Urinary bladder (tissue), 4 donors: ENCODE results near the gene CAMK2B. TPM values are rescaled to one million over a fixed set of nuclear protein-coding genes. Genes with fewer than 3 reads are reported as not detected.

Experiments
- DNase-seq: peaks from one replicate; pipeline ENCODE4 v3.0.0-alpha.2; 2015; ENCODE audit errors: extremely low spot score
- H3K27ac ChIP-seq: one replicate; pipeline ENCODE4 v1.5.1; 2013; ENCODE audit warnings: low read depth, mild to moderate bottlenecking, moderate library complexity
- H3K36me3 ChIP-seq: one replicate; pipeline ENCODE4 v1.6.1; 2013; ENCODE audit warnings: mild to moderate bottlenecking, moderate library complexity; ENCODE audit not compliant: insufficient read depth
- H3K4me1 ChIP-seq: one replicate; pipeline ENCODE4 v1.6.1; 2013; ENCODE audit warnings: mild to moderate bottlenecking, moderate library complexity; ENCODE audit not compliant: insufficient read depth
- H3K4me3 ChIP-seq: one replicate; pipeline ENCODE4 v1.5.1; 2013; ENCODE audit warnings: low read depth, low read length
- WGBS: extraction: QIAGEN DNeasy Blood & Tissue Kit; methylation state at CpG from one replicate; pipeline ENCODE4 v1.1.7; 2013; 5-methylcytosine and 5-hydroxymethylcytosine counted together
- polyA plus RNA-seq: library from polyadenylated mRNA; stranded (reverse); fragments of 200-250 nt; gene quantifications from one replicate; pipeline ENCODE4 v1.2.3, GENCODE V29; 2013
- total RNA-seq: library from RNA; depleted of rRNA; stranded (reverse); fragments of >200 nt; gene quantifications from one replicate; pipeline ENCODE4 v1.2.3, GENCODE V29; 2014
- donor health status: healthy with polysubstance abuse.
- donor health status: healthy.

CAMK2B gene
- total and polyA plus RNA-seq, 2 donors: 0.32 to 1.5 TPM

- Histone ChIP-seq H3K4me3 (no peak overlapping the region), H3K36me3 (no peaks in the 10 kb centered on the region), H3K4me1 (no peaks in the 10 kb centered on the region), H3K27ac (no peak overlapping the region)
- no peak for DNase-seq
- WGBS: 78% methylated on average over 3 of the region's 3 CpGs
Observed at GRCh38 chr7:44341401-44341800, 16.0 kb upstream of the CAMK2B start.

- 73% methylated on average over 3 of the region's 3 CpGs for WGBS
- H3K4me1 ChIP-seq: no peaks in the 10 kb centered on the region
- no peak overlapping the region for H3K27ac ChIP-seq
- H3K36me3 ChIP-seq: no peaks in the 10 kb centered on the region
- no peak overlapping the region for H3K4me3 ChIP-seq
- DNase-seq: no peak
Observed at GRCh38 chr7:44338600-44338999, 13.2 kb upstream of the CAMK2B start.

- 90% methylated on average over 11 of the region's 11 CpGs for WGBS
- no peak for DNase-seq
- H3K27ac ChIP-seq: no peak overlapping the region
- H3K36me3 ChIP-seq: no peaks in the 10 kb centered on the region
- no peak overlapping the region for H3K4me3 ChIP-seq
- H3K4me1 ChIP-seq: no peaks in the 10 kb centered on the region
Observed at GRCh38 chr7:44336491-44336890, 11.1 kb upstream of the CAMK2B start.

- Histone ChIP-seq H3K27ac (no peak overlapping the region), H3K4me1 (no peaks in the 10 kb centered on the region), H3K4me3 (no peak overlapping the region), H3K36me3 (no peaks in the 10 kb centered on the region)
- WGBS: 92% methylated on average over 4 of the region's 4 CpGs
- no peak for DNase-seq
Observed at GRCh38 chr7:44335184-44335583, 9.8 kb upstream of the CAMK2B start.

- no peaks in the 10 kb centered on the region for H3K4me1 ChIP-seq
- H3K27ac ChIP-seq: no peak overlapping the region
- H3K36me3 ChIP-seq: no peaks in the 10 kb centered on the region
- WGBS: 85% methylated on average over 11 of the region's 11 CpGs
- H3K4me3 ChIP-seq: no peak overlapping the region
- DNase-seq: no peak
Observed at GRCh38 chr7:44334734-44335097, 9.3 kb upstream of the CAMK2B start.

GRCh38 chr7:44333911-44334733, 8.7 kb upstream of the CAMK2B start:
- 46% methylated on average over 19 of the region's 19 CpGs for WGBS
- Histone ChIP-seq H3K4me3 (no peak overlapping the region), H3K36me3 (no peaks in the 10 kb centered on the region), H3K27ac (no peak overlapping the region), H3K4me1 (no peaks in the 10 kb centered on the region)
- no peak for DNase-seq

GRCh38 chr7:44331682-44332081, 6.3 kb upstream of the CAMK2B start:
- no peaks in the 10 kb centered on the region for H3K36me3 ChIP-seq
- WGBS: 54% methylated on average over 5 of the region's 5 CpGs
- no peak overlapping the region for H3K4me3 ChIP-seq
- no peaks in the 10 kb centered on the region for H3K4me1 ChIP-seq
- DNase-seq: no peak
- no peak overlapping the region for H3K27ac ChIP-seq

- H3K27ac ChIP-seq: no peak overlapping the region
- 69% methylated on average over 6 of the region's 6 CpGs for WGBS
- no peaks in the 10 kb centered on the region for H3K4me1 ChIP-seq
- H3K4me3 ChIP-seq: no peak overlapping the region
- H3K36me3 ChIP-seq: no peaks in the 10 kb centered on the region
- no peak for DNase-seq
Observed at GRCh38 chr7:44330331-44330730, 4.9 kb upstream of the CAMK2B start.

- Histone ChIP-seq H3K36me3 (no peaks in the 10 kb centered on the region), H3K4me3 (no peak overlapping the region), H3K27ac (no peak overlapping the region), H3K4me1 (no peaks in the 10 kb centered on the region)
- DNase-seq: no peak
- WGBS: 77% methylated on average over 3 of the region's 3 CpGs
Observed at GRCh38 chr7:44329888-44330287, 4.5 kb upstream of the CAMK2B start.

GRCh38 chr7:44329081-44329480, 3.7 kb upstream of the CAMK2B start:
- no peak overlapping the region for H3K27ac ChIP-seq
- H3K4me1 ChIP-seq: no peaks in the 10 kb centered on the region
- no peak for DNase-seq
- 47% methylated on average over 2 of the region's 2 CpGs for WGBS
- H3K4me3 ChIP-seq: no peak overlapping the region
- H3K36me3 ChIP-seq: no peaks in the 10 kb centered on the region

GRCh38 chr7:44327981-44328380, 2.6 kb upstream of the CAMK2B start:
- DNase-seq: no peak
- no peak overlapping the region for H3K27ac ChIP-seq
- H3K36me3 ChIP-seq: no peaks in the 10 kb centered on the region
- H3K4me1 ChIP-seq: no peaks in the 10 kb centered on the region
- H3K4me3 ChIP-seq: no peak overlapping the region
- WGBS: 83% methylated on average over 5 of the region's 5 CpGs

GRCh38 chr7:44326261-44327125, 1.1 kb upstream of the CAMK2B start:
- Histone ChIP-seq H3K27ac (no peak overlapping the region), H3K4me1 (no peaks in the 10 kb centered on the region), H3K4me3 (no peak overlapping the region), H3K36me3 (no peaks in the 10 kb centered on the region)
- 53% methylated on average over 12 of the region's 12 CpGs for WGBS
- no peak for DNase-seq

- WGBS: 4% methylated on average over 23 of the region's 23 CpGs
- DNase-seq: no peak
- H3K36me3 ChIP-seq: no peaks in the 10 kb centered on the region
- no peak overlapping the region for H3K27ac ChIP-seq
- H3K4me1 ChIP-seq: no peaks in the 10 kb centered on the region
- peak overlapping the region; percentile 45 for H3K4me3 ChIP-seq
Observed at GRCh38 chr7:44325811-44326241, 432 bp upstream of the CAMK2B start.
